Common myeloid progenitor, CD34-positive (primary cell): ENCODE results near the gene LDB2.

Source experiments
- CTCF ChIA-PET: fragments of 350-600 bp; sonication (Branson Sonifier 250); formaldehyde crosslinking; loops from one replicate; lab custom pipeline; 2021; ENCODE audit warnings: antibody characterized with exemption; lab: Charles Lee
- POLR2A ChIA-PET: fragments of 350-600 bp; sonication (Branson Sonifier 250); formaldehyde crosslinking; loops from one replicate; lab custom pipeline; 2021; ENCODE audit warnings: antibody characterized with exemption; lab: Charles Lee
- DNase-seq, 3 donors: peaks; one replicate each; pipeline versions ENCODE4 v3.0.0 to v3.0.0-alpha.2; 2013
- H3K27ac ChIP-seq, 2 experiments: 1 replicate in 1 of 2; 2 replicates in 1 of 2; pipeline ENCODE4 v1.7.0; 2013; ENCODE audit warnings: inconsistent platforms in 2 of 2, low read length in 2 of 2, mild to moderate bottlenecking in 2 of 2, low read depth in 1 of 2, moderate library complexity in 1 of 2; ENCODE audit not compliant: severe bottlenecking in 2 of 2, insufficient read depth in 1 of 2, poor library complexity in 1 of 2
- H3K27me3 ChIP-seq, 5 experiments: replicated peaks in 2 of 5; 1 replicate in 3 of 5; 2 replicates in 2 of 5; pipeline versions ENCODE4 v1.6.1 to v1.7.0; 2013; ENCODE audit warnings: low read length in 4 of 5, mild to moderate bottlenecking in 2 of 5, moderate library complexity in 2 of 5, inconsistent platforms in 1 of 5; ENCODE audit not compliant: insufficient read depth in 5 of 5, control insufficient read depth in 4 of 5
- H3K36me3 ChIP-seq, 4 experiments: 1 replicate in 2 of 4; 2 replicates in 2 of 4; pipeline versions ENCODE4 v1.6.1 to v1.7.0; 2013; ENCODE audit warnings: low read length in 3 of 4, control low read depth in 1 of 4, mild to moderate bottlenecking in 1 of 4; ENCODE audit not compliant: control insufficient read depth in 4 of 4, insufficient read depth in 4 of 4
- H3K4me1 ChIP-seq, 4 experiments: 1 replicate in 3 of 4; 2 replicates in 1 of 4; pipeline versions ENCODE4 v1.6.1 to v1.7.1; 2013; ENCODE audit warnings: low read length in 3 of 4, mild to moderate bottlenecking in 3 of 4, control low read depth in 1 of 4, inconsistent platforms in 1 of 4, moderate library complexity in 1 of 4; ENCODE audit not compliant: control insufficient read depth in 4 of 4, insufficient read depth in 4 of 4; ENCODE audit errors: control extremely low read depth in 1 of 4
- H3K4me3 ChIP-seq, 7 experiments: 1 replicate in 4 of 7; 2 replicates in 3 of 7; pipeline versions ENCODE4 v1.5.1 to v1.7.0; 2013; ENCODE audit warnings: mild to moderate bottlenecking in 7 of 7, low read length in 6 of 7, moderate library complexity in 6 of 7, inconsistent platforms in 2 of 7, low read depth in 2 of 7, control low read depth in 1 of 7; ENCODE audit not compliant: insufficient read depth in 4 of 7, control insufficient read depth in 1 of 7; ENCODE audit errors: extremely low read depth in 1 of 7
- H3K9me3 ChIP-seq, 5 experiments: 1 replicate in 4 of 5; 2 replicates in 1 of 5; pipeline versions ENCODE4 v1.6.1 to v1.7.1; 2013; ENCODE audit warnings: low read length in 4 of 5, mild to moderate bottlenecking in 2 of 5, inconsistent platforms in 1 of 5, low read depth in 1 of 5, moderate library complexity in 1 of 5; ENCODE audit not compliant: control insufficient read depth in 4 of 5, insufficient read depth in 2 of 5; ENCODE audit errors: control extremely low read depth in 1 of 5
- WGBS: methylation state at CpG from one replicate; pipeline ENCODE4 v1.1.5; 2013; ENCODE audit not compliant: insufficient coverage; 5-methylcytosine and 5-hydroxymethylcytosine counted together

LDB2 gene

GRCh38 chr4:16461362-16461761, 437.1 kb downstream of the LDB2 start:
- H3K4me3 ChIP-seq = no peak overlapping the region
- DNase-seq = peak in 2 of 3 donors; percentile 10 to 13
- H3K27ac ChIP-seq = no peak overlapping the region
- WGBS = 36% methylated on average over 1 of the region's 1 CpG
- peaks cover 0 to 1% (median 0%) of the 10 kb centered on the region in 5 experiments for H3K27me3 ChIP-seq
- no peaks in the 10 kb centered on the region for H3K4me1 ChIP-seq
- ChIA-PET POLR2A (no interaction called here), CTCF (interaction anchor here (1.0 kb wide), 1 partner anchor 17 kb away, joined by 3 read pairs; no protein-coding TSS in a partner anchor)
- no peaks in the 10 kb centered on the region for H3K9me3 ChIP-seq
- H3K36me3 ChIP-seq = no peaks in the 10 kb centered on the region

DNA sequence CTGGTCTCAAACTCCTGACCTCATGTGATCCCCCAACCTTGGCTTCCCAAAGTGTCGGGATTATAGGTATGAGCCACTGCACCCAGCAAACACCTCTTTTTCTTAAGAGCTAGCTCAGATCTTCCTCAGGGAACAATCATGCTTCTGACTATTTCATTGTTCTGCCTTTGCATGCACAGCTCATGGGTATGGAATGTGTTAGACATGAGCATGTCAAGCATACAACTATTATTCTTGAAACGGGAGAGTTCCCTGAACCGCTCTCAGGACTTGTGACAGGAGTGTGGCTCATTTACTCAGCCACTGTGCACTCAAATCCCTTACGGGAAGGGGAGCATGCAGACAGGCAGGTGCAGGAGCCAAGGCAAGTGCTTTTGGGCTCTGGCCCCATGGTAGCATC, 440.5 kb downstream of the LDB2 start:
- H3K27me3 ChIP-seq = peaks cover 0 to 3% (median 0%) of the 10 kb centered on the region in 5 experiments
- no peak overlapping the region for H3K4me3 ChIP-seq
- 100% methylated on average over 4 of the region's 4 CpGs for WGBS
- no peaks in the 10 kb centered on the region for H3K4me1 ChIP-seq
- ChIA-PET POLR2A (no interaction called here), CTCF (interaction anchor here (0.6 kb wide), 1 partner anchor 727 kb away, joined by 3 read pairs; no protein-coding TSS in a partner anchor)
- DNase-seq = no peak
- H3K9me3 ChIP-seq = no peaks in the 10 kb centered on the region
- no peak overlapping the region for H3K27ac ChIP-seq
- no peaks in the 10 kb centered on the region for H3K36me3 ChIP-seq
